HG03097 (cell line): ENCODE data around the gene GSG1.

ENCODE experiments used
- ATAC-seq: cut with Tn5 transposase; IDR thresholded peaks from one replicate; pipeline ENCODE4 v1.9.1; 2021; ENCODE audit not compliant: unreplicated experiment, low FRiP score

Gene GSG1

GRCh38 chr12:13103391-13104033, at the start of gene GSG1:
GSG1 (minus strand) TSS chr12:13103667; CDS start chr12:13103512, 155 bp downstream.
- no peak for ATAC-seq

- ATAC-seq: no peak
Measured at GRCh38 chr12:13153180-13153579, 49.7 kb upstream of the GSG1 start.

- ATAC-seq: no peak
Measured at GRCh38 chr12:13152756-13153155, 49.3 kb upstream of the GSG1 start.

GRCh38 chr12:13152281-13152680, 48.8 kb upstream of the GSG1 start:
- no peak for ATAC-seq

GRCh38 chr12:13149411-13149810, 45.9 kb upstream of the GSG1 start:
- ATAC-seq: no peak

GRCh38 chr12:13148485-13148847, 45.0 kb upstream of the GSG1 start:
- ATAC-seq: no peak

- ATAC-seq: no peak
Measured at GRCh38 chr12:13147688-13148484, 44.4 kb upstream of the GSG1 start.

GRCh38 chr12:13146336-13146938, 43.0 kb upstream of the GSG1 start:
- no peak for ATAC-seq

GRCh38 chr12:13144266-13144828, 40.9 kb upstream of the GSG1 start:
- ATAC-seq: no peak

- no peak for ATAC-seq
Measured at GRCh38 chr12:13142747-13143146, 39.3 kb upstream of the GSG1 start.

GRCh38 chr12:13141686-13142085, 38.2 kb upstream of the GSG1 start:
- no peak for ATAC-seq

- no peak for ATAC-seq
Measured at GRCh38 chr12:13135371-13136178, 32.1 kb upstream of the GSG1 start.

GRCh38 chr12:13133886-13134285, 30.4 kb upstream of the GSG1 start:
- ATAC-seq: no peak

GRCh38 chr12:13130981-13131380, 27.5 kb upstream of the GSG1 start:
- no peak for ATAC-seq

- ATAC-seq: no peak
Measured at GRCh38 chr12:13128291-13128965, 25.0 kb upstream of the GSG1 start.

- no peak for ATAC-seq
Measured at GRCh38 chr12:13127444-13127843, 24.0 kb upstream of the GSG1 start.

- ATAC-seq: no peak
Measured at GRCh38 chr12:13126494-13126893, 23.0 kb upstream of the GSG1 start.

GRCh38 chr12:13125996-13126395, 22.5 kb upstream of the GSG1 start:
- no peak for ATAC-seq

- no peak for ATAC-seq
Measured at GRCh38 chr12:13124656-13125505, 21.4 kb upstream of the GSG1 start.
